ENCODE results near the gene THEM4.

Gene THEM4

DNA sequence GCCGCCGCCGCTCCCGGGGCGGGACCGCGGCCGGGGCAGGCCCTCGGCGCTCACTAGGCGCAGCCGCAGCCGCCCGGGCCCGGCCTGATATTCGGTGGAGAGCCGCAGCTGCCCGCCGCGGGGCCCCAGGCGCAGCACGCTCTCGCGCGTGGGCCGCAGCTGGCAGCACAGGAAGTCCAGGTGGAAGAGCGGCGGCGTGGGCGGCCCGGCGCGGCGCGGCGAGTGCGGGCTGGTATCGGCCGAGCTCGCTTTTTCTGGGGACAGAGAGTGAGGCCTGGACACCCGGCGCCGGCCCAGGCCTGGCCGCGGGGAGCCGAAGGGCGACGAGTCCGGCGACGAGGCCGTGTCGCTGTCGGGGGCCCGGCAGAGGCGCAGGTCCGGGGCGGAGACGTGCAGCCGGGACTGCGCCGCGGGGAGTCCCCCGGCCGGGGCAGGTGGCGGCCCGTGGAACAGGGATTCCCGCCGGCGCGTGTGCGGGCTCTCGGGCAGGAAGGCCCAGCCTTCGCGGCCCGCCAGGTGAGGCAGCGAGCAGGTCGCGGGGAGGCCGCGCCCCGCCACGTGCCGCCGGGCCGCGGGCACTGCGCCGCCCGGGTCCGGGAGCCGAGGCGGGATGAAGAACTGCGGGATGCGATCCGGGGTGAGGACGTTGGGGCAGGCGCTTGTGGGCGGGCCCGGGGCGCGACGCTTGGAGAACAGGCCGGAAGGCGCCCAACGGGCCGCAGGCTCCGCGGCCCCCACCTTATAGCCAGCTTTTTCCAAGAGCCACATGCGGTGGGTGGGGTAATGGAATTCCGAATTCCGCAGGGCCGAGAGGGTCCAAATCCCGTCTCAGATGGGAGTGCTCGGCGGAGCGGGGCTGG lies 70.9 kb downstream of the THEM4 start:
- peak; percentile 31 for DNase-seq (ENCODE audit: low read depth, low spot score)

DNA sequence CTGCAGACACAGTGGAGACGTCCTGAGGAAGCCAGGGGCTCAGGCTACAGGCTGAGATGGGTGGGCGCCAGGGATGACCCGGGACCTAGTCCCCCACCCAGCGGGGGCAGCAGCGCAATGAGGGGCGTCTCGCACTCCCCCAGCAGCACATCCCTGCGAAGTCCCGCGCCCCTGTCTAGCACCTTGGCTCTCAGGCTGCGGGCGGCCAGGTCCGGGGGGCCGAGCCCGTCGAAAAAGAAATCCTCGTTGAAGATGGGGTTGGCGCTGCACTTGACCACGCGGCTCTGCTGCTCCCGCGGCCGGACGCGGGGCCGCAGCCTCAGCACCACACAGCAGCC lies 71.5 kb downstream of the THEM4 start:
- DNase-seq (ENCODE audit: low read depth, low spot score) = no peak

DNA sequence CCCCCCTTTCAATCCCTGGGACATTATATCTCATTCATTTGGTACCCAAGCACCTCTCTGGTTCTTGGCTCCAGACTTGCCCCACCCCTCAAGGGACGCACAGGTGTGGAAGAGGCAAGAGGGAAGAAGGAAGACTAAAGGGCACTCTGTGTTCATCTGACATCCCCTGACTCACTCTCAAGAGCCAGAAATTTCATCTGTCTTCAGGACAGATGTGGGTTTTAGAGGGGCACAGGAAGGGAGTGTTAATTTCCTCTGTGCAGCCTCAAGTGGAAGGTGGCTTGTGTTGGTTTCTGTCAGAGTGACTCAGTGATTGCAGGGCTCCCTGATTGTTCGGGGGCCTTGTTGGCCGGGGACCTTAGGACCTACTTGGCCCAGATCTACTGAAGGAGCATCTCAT lies 72.1 kb downstream of the THEM4 start:
- DNase-seq (ENCODE audit: low read depth, low spot score) = no peak

DNA sequence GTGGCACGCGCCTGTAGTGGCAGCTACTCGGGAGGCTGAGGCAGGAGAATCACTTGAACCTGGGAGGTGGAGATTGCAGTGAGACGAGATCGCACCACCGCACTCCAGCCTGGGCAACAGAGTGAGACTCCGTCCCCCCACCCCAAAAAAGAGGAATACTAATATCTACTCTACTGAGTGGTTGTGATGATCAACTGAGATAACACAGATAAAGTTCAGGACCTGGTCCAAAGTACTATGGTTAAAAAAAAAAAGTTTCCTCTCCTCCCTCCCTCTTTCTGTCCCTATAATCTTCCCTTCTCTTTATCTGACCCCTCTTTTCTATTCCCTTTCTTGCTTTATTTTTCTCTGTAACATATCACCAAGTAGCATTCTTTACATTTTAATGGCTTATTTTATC lies 73.7 kb downstream of the THEM4 start:
- DNase-seq (ENCODE audit: low read depth, low spot score) = no peak

DNA sequence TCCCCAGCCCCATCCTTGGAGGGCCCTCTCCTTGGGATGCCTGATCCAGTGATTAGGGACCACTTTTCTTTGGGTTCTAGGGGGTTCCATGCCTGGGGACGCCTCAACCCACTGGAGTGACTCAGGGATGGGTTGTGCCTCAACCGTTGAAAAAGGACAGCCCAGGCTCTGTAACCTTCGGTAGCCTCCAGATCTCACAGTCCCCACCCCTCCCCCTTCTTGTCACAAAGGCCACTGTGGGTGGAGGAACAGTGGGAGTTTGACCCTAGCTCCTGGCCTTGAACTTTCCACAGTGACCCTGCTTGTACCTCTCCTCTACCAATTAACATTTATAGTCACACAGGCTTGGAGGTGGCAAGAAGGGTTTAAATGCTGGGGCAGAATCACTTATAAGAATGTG lies 75.1 kb downstream of the THEM4 start:
- DNase-seq (ENCODE audit: low read depth, low spot score) = no peak

DNA sequence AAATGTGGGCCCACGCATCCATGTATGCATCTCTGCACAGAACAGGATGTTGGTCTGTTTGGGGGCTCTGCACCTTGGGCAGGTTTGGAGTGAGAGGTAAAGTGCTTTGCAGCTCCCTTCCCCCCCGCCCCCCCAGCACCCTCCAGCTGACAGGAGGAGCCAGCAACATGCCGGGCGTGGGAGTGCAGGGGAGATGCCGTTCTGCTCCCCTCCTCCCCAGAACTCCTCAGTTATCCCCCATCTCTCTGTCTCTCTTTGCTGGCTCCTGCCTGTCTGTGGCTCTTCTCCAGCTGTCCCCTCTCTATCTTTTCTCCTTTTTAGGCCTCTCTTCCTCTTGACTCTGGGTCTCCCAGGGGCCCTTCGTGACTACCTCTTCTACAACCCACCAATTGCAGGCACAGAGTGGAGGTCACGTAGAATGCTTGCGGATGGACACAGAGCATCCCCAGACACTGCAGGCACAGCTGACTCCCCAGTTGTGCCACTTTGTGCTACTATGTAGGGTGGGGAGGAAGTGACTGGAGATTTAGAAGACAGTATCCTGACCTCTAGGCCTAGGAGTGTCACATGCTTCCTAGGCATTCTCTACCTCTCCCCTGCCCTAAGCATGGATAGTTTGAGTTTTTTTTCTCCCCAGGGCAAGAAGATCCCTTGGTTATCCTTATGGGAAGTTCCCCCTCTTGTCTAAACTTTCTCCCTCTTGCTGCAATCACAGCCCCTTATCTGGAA lies 76.0 kb downstream of the THEM4 start:
- no peak for DNase-seq (ENCODE audit: low read depth, low spot score)

DNA sequence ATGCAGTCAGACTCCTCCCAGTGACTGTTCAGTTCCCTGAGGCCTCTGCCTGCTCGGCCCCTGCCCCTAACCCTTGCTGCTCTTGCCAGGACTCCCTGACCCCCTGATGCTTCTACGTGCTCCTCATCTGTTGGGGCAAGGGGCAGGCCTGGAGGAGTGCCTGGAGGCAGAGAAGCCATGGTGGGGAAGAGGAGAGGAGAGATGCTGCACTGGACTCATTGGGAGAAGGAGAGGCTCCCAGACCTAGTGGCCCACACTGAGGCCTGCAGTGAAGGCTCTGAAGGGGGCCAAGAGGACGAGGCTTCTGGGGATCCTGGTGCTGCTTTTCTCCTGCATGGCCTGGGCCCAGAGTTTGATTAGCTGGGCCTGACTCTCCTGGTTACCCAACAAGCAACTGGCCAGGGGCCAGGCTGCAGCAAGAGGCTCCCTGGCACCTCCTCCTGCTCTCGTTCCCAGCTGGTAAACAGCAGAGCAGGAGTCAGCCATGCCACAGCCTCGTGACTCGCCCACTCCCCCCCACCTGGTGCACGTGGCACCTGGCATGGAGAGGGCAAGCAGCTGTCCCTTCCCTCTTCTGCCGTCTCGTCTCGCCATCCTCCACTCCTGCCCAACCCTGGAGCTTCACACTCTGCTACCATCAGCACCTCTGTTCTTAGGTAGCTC lies 76.9 kb downstream of the THEM4 start:
- no peak for DNase-seq (ENCODE audit: low read depth, low spot score)

DNA sequence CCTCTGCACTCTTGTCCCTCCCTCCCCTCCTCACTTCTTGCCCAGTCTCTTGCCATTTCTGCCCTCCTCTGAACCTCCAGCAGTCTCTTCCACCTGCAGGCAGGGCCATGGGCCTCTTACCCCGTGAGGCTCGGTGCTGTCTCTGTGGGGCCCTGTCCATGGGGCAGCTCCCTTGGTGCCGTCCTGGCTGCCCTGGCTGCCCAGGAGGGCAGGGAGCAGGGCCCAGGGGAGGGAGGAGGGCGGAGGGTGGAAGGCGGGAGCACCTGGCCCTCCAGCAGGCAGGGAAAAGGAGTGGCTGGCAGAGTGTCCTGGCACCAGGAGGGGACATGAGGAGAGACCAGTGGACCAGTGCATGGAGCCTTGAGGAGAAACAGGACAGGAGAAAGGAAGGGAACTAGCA lies 77.7 kb downstream of the THEM4 start, which contains the start of gene RORC:
Gene RORC (minus strand): TSS at position 198 of the 400 bp plus-strand sequence. CDS start 38 bp downstream, at position 160.
- no peak for DNase-seq (ENCODE audit: low read depth, low spot score)

DNA sequence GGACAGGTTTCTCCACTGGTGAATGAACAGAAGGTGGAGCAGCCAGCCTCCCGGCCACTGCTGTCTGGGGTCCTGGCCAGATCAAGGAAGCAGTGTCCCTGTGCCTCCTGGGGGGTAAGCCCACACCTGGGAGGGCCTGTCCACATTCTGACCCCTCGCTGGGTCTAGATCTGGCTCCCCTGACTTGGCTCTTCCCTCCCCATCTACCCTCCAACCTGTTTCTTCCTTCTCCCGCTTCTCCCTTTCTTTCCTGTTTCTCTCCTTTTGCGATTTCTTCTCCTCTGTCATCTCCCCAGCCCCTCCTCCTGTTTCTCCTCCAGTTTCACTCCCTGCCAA lies 78.1 kb downstream of the THEM4 start:
- DNase-seq (ENCODE audit: low read depth, low spot score) = no peak

DNA sequence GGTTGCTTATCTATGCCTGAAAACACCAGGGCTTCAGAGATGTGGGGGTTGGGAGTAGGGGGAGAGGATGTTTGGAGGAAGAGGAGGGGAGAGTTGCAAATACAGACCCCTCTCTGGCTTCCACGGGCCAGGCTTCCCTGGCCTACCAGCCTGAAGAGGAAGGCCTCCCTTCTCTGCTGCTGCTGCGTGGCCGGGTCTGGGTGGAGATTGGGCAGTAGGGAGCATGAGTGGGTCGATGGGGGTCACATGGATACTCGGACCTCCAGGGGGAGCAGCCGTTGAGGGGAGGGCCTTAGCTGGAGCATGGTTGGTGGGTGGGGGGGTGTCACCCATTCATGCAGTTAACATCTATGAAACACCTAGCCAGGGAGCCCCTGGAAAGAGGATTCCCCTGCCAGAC lies 79.3 kb downstream of the THEM4 start:
- DNase-seq (ENCODE audit: low read depth, low spot score) = no peak

DNA sequence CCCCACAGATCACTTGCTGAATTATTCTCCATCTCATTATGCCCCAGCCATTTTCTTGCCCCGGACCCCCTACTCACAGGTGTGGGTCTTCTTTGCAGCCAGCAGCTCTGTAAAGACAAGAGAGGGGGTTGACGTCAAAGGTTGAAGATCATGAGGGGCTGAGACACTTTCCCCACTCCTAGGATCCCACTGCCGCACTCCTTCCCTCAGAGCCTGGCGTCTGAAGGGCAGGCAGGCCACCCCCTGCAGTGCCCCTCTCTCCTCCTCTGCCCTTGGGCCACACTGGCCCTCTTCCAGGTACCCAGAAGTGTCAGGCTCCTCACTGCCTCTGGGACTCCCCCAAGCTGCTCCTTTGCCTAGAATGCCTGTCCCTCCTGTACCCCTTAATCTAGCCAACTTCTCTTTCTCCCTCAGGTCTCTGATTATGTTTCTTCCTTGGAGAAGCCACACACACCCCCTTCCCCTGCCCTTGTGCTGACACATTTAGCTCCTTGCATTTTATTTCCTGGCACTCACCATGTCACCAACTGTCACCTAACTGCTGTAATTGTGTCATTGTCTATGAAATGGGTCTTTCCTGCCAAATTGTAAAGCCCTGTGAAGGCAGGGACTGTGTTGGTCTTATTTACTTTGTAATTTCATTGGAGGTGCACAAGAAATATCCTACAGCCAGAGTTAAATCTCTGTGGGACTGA lies 79.8 kb downstream of the THEM4 start:
- no peak for DNase-seq (ENCODE audit: low read depth, low spot score)

DNA sequence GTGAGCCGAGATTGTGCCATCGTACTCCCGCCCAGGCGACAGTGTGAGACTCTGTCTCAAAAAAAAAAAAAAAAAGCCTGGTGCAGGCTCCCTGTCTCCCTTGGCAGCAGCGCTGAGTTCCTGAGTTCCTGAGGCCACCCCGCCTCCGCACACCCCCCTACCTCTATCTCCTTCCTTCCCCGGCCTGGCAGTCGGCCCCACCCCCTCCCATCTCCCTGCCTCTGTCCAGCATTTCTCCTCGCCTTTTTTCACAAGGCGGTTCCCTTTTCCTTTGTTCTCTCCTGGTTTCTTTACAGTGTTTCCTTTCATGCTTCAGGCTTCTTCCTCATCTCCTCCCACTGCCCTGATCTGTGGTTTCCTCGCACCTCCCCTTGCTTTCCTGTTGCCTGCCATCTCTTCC lies 80.4 kb downstream of the THEM4 start:
- DNase-seq (ENCODE audit: low read depth, low spot score) = peak; percentile 88

DNA sequence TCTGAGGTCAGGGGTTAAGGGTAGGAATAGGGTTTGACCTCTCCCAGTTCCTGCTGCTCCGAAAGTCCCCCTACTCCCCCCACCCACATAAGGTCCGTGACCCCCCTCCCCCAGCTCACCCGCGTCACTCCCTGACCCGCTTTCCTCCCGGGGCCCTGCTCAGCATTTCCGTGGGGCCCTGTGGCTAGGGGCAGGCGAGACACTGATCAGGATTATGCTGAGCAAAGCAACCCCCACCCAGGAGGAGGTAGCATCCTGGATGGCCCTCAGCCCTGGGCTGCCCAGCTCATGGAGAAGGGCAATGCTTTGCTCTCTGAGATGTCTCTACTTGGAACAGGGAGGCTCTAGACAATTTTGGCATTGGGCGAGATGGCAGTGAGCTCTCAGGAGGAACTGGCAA lies 81.5 kb downstream of the THEM4 start:
- no peak for DNase-seq (ENCODE audit: low read depth, low spot score)

DNA sequence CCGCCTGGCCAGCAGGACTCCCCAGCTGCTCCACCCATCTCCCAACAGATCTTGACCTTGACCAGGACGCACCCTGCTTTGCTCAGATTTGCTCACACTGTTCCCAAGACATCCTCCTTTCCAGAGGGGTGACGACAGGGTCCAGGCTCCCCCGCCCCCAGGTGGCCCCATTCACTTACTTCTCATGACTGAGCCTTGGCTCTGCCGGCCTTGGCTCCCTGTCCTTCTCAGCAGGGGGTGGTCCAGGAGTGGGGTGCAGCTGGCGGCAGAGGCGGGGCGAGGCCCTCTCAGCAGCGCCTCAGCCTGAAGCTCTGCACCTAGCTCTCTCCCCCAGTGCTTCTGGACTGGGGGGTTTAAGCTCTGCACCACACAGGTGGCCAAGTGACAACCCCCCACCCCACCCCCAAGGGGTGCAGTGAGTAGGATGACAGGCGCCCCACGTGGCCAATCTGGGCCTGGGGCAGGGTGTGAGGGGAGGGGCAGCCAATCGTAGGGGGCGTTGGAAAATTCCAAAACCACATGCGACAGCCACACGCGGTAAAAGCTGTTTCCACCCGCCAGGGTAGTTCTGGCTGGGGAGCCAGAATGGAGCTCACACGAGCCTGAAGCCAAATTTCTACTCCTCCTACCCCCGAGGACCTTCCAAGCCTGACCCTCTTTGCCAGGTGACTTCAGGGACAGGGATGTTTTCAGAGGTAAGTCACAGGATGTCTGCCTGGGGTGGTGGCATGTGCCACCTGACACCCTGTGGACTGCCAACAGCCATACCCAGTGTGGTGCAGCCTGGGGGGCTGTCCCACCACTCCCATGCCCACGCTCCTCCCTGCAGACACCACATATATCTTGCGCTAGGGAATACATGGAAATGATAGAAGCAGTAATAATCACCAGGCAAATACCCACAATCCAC lies 83.3 kb downstream of the THEM4 start:
- DNase-seq (ENCODE audit: low read depth, low spot score) = no peak

DNA sequence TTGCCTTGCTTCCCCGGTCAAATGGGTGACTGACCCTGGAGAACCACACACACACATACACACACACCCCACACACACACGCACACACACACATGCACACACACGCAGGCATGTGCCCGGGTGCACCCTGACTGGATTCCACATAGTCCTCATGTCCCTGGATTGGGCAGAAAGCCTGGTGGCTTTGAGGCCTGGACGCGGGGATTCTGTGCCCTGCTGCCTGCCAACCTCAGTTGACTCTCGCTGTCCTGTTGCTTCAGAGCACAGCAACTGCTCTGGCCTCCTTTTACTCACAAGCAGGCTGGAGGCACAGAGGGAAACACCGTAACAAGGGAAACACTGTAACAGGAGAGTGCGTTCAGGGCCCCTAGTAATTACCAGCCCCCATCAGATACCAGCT lies 84.1 kb downstream of the THEM4 start:
- no peak for DNase-seq (ENCODE audit: low read depth, low spot score)
